Thymus (tissue), 11 donors: ENCODE measurements around the gene SH3TC2. TPM values are rescaled to one million over a fixed set of nuclear protein-coding genes. Genes with fewer than 3 reads are reported as not detected.

ENCODE experiments used
- DNase-seq, 9 donors: peaks; one replicate each; pipeline ENCODE4 v3.0.0-alpha.2; 2013; ENCODE audit warnings: low spot score in 9 of 9, low read depth in 6 of 9, missing footprints in 1 of 9
- H3K27ac ChIP-seq, 2 donors: one replicate each; pipeline ENCODE4 v1.5.1; 2013; ENCODE audit warnings: control low read depth in 1 of 2, low read depth in 1 of 2, low read length in 1 of 2, mild to moderate bottlenecking in 1 of 2, moderate library complexity in 1 of 2
- H3K27me3 ChIP-seq, 2 donors: one replicate each; pipeline ENCODE4 v1.5.1; 2013; ENCODE audit warnings: low read length in 1 of 2; ENCODE audit not compliant: control insufficient read depth in 2 of 2, insufficient read depth in 1 of 2
- H3K36me3 ChIP-seq, 2 donors: one replicate each; pipeline ENCODE4 v1.5.1; 2013; ENCODE audit warnings: low read length in 1 of 2, mild to moderate bottlenecking in 1 of 2, moderate library complexity in 1 of 2; ENCODE audit not compliant: control insufficient read depth in 2 of 2, insufficient read depth in 2 of 2
- H3K4me1 ChIP-seq, 2 donors: one replicate each; pipeline ENCODE4 v1.5.1; 2013; ENCODE audit warnings: low read length in 2 of 2; ENCODE audit not compliant: control insufficient read depth in 2 of 2, insufficient read depth in 2 of 2
- H3K4me3 ChIP-seq, 2 donors: one replicate each; pipeline ENCODE4 v1.5.1; 2013; ENCODE audit warnings: low read length in 2 of 2, control low read depth in 1 of 2, mild to moderate bottlenecking in 1 of 2
- H3K9me3 ChIP-seq, 2 donors: one replicate each; pipeline ENCODE4 v1.5.1; 2013; ENCODE audit warnings: low read length in 1 of 2, mild to moderate bottlenecking in 1 of 2; ENCODE audit not compliant: control insufficient read depth in 2 of 2, insufficient read depth in 1 of 2
- WGBS: extraction: QIAGEN DNeasy Blood & Tissue Kit; methylation state at CpG from one replicate; pipeline ENCODE4 v1.1.7; 2013; 5-methylcytosine and 5-hydroxymethylcytosine counted together
- polyA plus RNA-seq: library from polyadenylated mRNA; stranded (reverse); fragments of 200-250 nt; gene quantifications from one replicate; pipeline ENCODE4 v1.2.3, GENCODE V29; 2013
- total RNA-seq: library from RNA; stranded (reverse); fragments of 120-200 nt; gene quantifications from one replicate; pipeline ENCODE4 v1.2.4, GENCODE V29; 2013
- donor health status: healthy.

SH3TC2 gene
- total and polyA plus RNA-seq, 2 donors, result 0.24 to 0.48 TPM

- Histone ChIP-seq H3K27me3 (no peaks in the 10 kb centered on the region), H3K36me3 (no peaks in the 10 kb centered on the region), H3K4me3 (no peak overlapping the region), H3K9me3 (no peaks in the 10 kb centered on the region), H3K27ac (no peak overlapping the region), H3K4me1 (no peaks in the 10 kb centered on the region)
- no peak for DNase-seq
- 89% methylated on average over 7 of the region's 7 CpGs for WGBS
Observed at GRCh38 chr5:148978370-148979082, 84.3 kb downstream of the SH3TC2 start.

- WGBS, result 93% methylated on average over 5 of the region's 5 CpGs
- H3K4me1 ChIP-seq, result no peaks in the 10 kb centered on the region
- H3K27me3 ChIP-seq, result no peaks in the 10 kb centered on the region
- no peaks in the 10 kb centered on the region for H3K36me3 ChIP-seq
- no peak overlapping the region for H3K27ac ChIP-seq
- no peaks in the 10 kb centered on the region for H3K9me3 ChIP-seq
- DNase-seq, result no peak
- H3K4me3 ChIP-seq, result no peak overlapping the region
Observed at GRCh38 chr5:148976569-148977381, 86.1 kb downstream of the SH3TC2 start.

GRCh38 chr5:148974642-148975327, 88.1 kb downstream of the SH3TC2 start:
- no peaks in the 10 kb centered on the region for H3K27me3 ChIP-seq
- WGBS, result 94% methylated on average over 6 of the region's 6 CpGs
- no peaks in the 10 kb centered on the region for H3K36me3 ChIP-seq
- H3K27ac ChIP-seq, result no peak overlapping the region
- no peaks in the 10 kb centered on the region for H3K4me1 ChIP-seq
- H3K4me3 ChIP-seq, result no peak overlapping the region
- H3K9me3 ChIP-seq, result no peaks in the 10 kb centered on the region
- DNase-seq, result no peak

GRCh38 chr5:148973455-148973854, 89.4 kb downstream of the SH3TC2 start:
- Histone ChIP-seq H3K9me3 (no peaks in the 10 kb centered on the region), H3K4me1 (no peaks in the 10 kb centered on the region), H3K27ac (no peak overlapping the region), H3K27me3 (no peaks in the 10 kb centered on the region), H3K36me3 (no peaks in the 10 kb centered on the region), H3K4me3 (no peak overlapping the region)
- 91% methylated on average over 2 of the region's 2 CpGs for WGBS
- DNase-seq, result no peak

- WGBS, result 51% methylated on average over 7 of the region's 7 CpGs
Observed at GRCh38 chr5:148972974-148973374, 89.9 kb downstream of the SH3TC2 start.

GRCh38 chr5:148972396-148972795, 90.5 kb downstream of the SH3TC2 start:
- Histone ChIP-seq H3K27me3 (no peaks in the 10 kb centered on the region), H3K4me1 (no peaks in the 10 kb centered on the region), H3K9me3 (no peaks in the 10 kb centered on the region), H3K4me3 (no peak overlapping the region), H3K36me3 (no peaks in the 10 kb centered on the region), H3K27ac (no peak overlapping the region)
- DNase-seq, result no peak
- WGBS, result 95% methylated on average over 4 of the region's 4 CpGs

More at GRCh38 chr5:148972974-148973374, 89.9 kb downstream of the SH3TC2 start:
- Histone ChIP-seq H3K4me1 (no peaks in the 10 kb centered on the region), H3K27ac (no peak overlapping the region), H3K36me3 (no peaks in the 10 kb centered on the region), H3K27me3 (no peaks in the 10 kb centered on the region), H3K4me3 (no peak overlapping the region), H3K9me3 (no peaks in the 10 kb centered on the region)
- no peak for DNase-seq

GRCh38 chr5:148970876-148971275, 92.0 kb downstream of the SH3TC2 start:
- no peaks in the 10 kb centered on the region for H3K9me3 ChIP-seq
- no peaks in the 10 kb centered on the region for H3K4me1 ChIP-seq
- H3K27ac ChIP-seq, result no peak overlapping the region
- no peaks in the 10 kb centered on the region for H3K36me3 ChIP-seq
- no peak overlapping the region for H3K4me3 ChIP-seq
- WGBS, result 96% methylated on average over 3 of the region's 3 CpGs
- H3K27me3 ChIP-seq, result no peaks in the 10 kb centered on the region
- DNase-seq, result no peak

- Histone ChIP-seq H3K4me3 (no peak overlapping the region), H3K4me1 (no peaks in the 10 kb centered on the region), H3K9me3 (no peaks in the 10 kb centered on the region), H3K27me3 (no peaks in the 10 kb centered on the region), H3K27ac (no peak overlapping the region), H3K36me3 (no peaks in the 10 kb centered on the region)
- no peak for DNase-seq
- WGBS, result 93% methylated on average over 2 of the region's 2 CpGs
Observed at GRCh38 chr5:148970228-148970627, 92.6 kb downstream of the SH3TC2 start.

GRCh38 chr5:148969291-148969690, 93.6 kb downstream of the SH3TC2 start:
- Histone ChIP-seq H3K4me1 (no peaks in the 10 kb centered on the region), H3K27ac (no peak overlapping the region)
- WGBS, result 93% methylated on average over 3 of the region's 3 CpGs

More at GRCh38 chr5:148969291-148969690, 93.6 kb downstream of the SH3TC2 start:
- DNase-seq, result no peak
- Histone ChIP-seq H3K9me3 (no peaks in the 10 kb centered on the region), H3K36me3 (no peaks in the 10 kb centered on the region), H3K4me3 (no peak overlapping the region), H3K27me3 (no peaks in the 10 kb centered on the region)
